ENCODE data around the gene RXRB. TPM values are rescaled to one million over a fixed set of nuclear protein-coding genes. Genes with fewer than 3 reads are reported as not detected.

Gene RXRB
- polyA plus RNA-seq, 2 of the 4 experiments (the other 2 are of a cell fraction): 15.6 to 20.3 TPM

DNA sequence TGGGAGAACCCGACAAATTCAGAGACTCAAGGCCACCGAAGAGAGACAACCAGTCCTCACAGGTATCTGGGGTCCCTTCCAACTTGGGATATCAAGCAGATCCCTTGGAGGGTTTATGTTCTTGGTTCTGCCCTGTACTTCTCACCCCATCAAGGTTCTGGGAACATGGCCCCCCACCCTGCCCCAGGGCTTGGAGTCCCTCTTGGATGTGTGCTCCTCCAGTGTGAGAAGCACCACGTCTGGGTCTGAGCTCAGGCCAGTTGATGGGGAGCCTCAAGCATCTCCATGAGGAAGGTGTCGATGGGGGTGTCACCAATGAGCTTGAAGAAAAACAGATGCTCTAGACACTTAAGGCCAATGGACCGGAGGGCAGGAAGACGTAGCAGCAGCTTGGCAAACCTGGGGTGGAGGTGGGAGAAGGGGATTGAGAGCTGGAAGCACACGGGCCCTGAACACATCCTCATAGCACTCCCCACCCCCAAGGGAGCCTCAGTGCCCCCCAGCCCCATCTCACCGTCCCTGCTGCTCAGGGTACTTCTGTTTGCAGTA, 6.0 kb downstream of the RXRB start:
- no peak for ATAC-seq
- Histone ChIP-seq H3K4me2 (no peak overlapping the region), H3K4me3 (no peak overlapping the region), H3K9me3 (no peaks in the 10 kb centered on the region), H3K27ac (no peak overlapping the region), H3K4me1 (peaks cover 11% of the 10 kb centered on the region; the same call in 2 of the 3 replicates)
- ChIA-PET CTCF (interaction anchor here (1.2 to 1.3 kb wide), 2 partner anchors 12 to 33 kb away, joined by 3 read pairs; no protein-coding TSS in a partner anchor), POLR2A (no interaction called here)
- DNase-seq (ENCODE audit: low read depth in 1 of 2, low spot score in 1 of 2): no peak
- WGBS (ENCODE audit: missing lambda C conversion rate): 92% methylated on average over 8 of the region's 8 CpGs
- FAIRE-seq: no peak
- TF ChIP-seq ESRRA (IDR thresholded peaks at IDR 0.05; ENCODE audit: borderline replicate concordance, low read length) (no peak), POLR2AphosphoS2 (conservative IDR thresholded peaks at IDR 0.05; ENCODE audit: low read length) (no peak), EHF (CRISPR knock-in tag; IDR thresholded peaks at IDR 0.05) (no peak), RCOR1 (IDR thresholded peaks at IDR 0.05; ENCODE audit: low read depth, low read length) (no peak), ZFP36 (IDR thresholded peaks at IDR 0.05; ENCODE audit: borderline replicate concordance, partially characterized antibody) (no peak), HOXB5 (CRISPR knock-in tag; IDR thresholded peaks at IDR 0.05) (no peak), CBX2 (IDR thresholded peaks at IDR 0.05; ENCODE audit: borderline replicate concordance, low read depth) (no peak), FOXS1 (CRISPR knock-in tag; IDR thresholded peaks at IDR 0.05) (no peak), FOSB (CRISPR knock-in tag; IDR thresholded peaks at IDR 0.05) (no peak), MAFK (IDR thresholded peaks at IDR 0.05; ENCODE audit: partially characterized antibody) (no peak), SMC3 (IDR thresholded peaks at IDR 0.05) (no peak), MYC (IDR thresholded peaks at IDR 0.05; ENCODE audit: borderline replicate concordance, low read length) (no peak), GATA3 (IDR thresholded peaks at IDR 0.05; ENCODE audit: borderline replicate concordance) (no peak), ZNF302 (CRISPR knock-in tag; IDR thresholded peaks at IDR 0.05) (no peak), RAD21 (conservative IDR thresholded peaks at IDR 0.05 in 1 of 2, IDR thresholded peaks at IDR 0.05 in 1 of 2) (no peak), MAX (IDR thresholded peaks at IDR 0.05) (no peak), USF2 (IDR thresholded peaks at IDR 0.05) (no peak), NR3C1 (IDR thresholded peaks at IDR 0.05) (no peak)
- TF ChIP-seq, protein P1, sequence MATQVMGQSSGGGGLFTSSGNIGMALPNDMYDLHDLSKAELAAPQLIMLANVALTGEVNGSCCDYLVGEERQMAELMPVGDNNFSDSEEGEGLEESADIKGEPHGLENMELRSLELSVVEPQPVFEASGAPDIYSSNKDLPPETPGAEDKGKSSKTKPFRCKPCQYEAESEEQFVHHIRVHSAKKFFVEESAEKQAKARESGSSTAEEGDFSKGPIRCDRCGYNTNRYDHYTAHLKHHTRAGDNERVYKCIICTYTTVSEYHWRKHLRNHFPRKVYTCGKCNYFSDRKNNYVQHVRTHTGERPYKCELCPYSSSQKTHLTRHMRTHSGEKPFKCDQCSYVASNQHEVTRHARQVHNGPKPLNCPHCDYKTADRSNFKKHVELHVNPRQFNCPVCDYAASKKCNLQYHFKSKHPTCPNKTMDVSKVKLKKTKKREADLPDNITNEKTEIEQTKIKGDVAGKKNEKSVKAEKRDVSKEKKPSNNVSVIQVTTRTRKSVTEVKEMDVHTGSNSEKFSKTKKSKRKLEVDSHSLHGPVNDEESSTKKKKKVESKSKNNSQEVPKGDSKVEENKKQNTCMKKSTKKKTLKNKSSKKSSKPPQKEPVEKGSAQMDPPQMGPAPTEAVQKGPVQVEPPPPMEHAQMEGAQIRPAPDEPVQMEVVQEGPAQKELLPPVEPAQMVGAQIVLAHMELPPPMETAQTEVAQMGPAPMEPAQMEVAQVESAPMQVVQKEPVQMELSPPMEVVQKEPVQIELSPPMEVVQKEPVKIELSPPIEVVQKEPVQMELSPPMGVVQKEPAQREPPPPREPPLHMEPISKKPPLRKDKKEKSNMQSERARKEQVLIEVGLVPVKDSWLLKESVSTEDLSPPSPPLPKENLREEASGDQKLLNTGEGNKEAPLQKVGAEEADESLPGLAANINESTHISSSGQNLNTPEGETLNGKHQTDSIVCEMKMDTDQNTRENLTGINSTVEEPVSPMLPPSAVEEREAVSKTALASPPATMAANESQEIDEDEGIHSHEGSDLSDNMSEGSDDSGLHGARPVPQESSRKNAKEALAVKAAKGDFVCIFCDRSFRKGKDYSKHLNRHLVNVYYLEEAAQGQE (IDR thresholded peaks at IDR 0.05): no peak

- no peak overlapping the region for H3K27ac ChIP-seq
- DNase-seq (ENCODE audit: low read depth in 1 of 2, low spot score in 1 of 2): no peak
- H3K4me2 ChIP-seq: no peak overlapping the region
- peaks cover 4% of the 10 kb centered on the region; the same call in 1 of the 3 replicates for H3K4me1 ChIP-seq
- ChIA-PET POLR2A (interaction anchor here (0.5 kb wide), 1 partner anchor 69 kb away, joined by 4 read pairs; no protein-coding TSS in a partner anchor), CTCF (interaction anchor here (0.9 kb wide), 1 partner anchor 10 kb away, joined by 3 read pairs; no protein-coding TSS in a partner anchor)
- no peak for ATAC-seq
- H3K4me3 ChIP-seq: no peak overlapping the region
- TF ChIP-seq RFX5 (IDR thresholded peaks at IDR 0.05) (no peak), EHMT2 (IDR thresholded peaks at IDR 0.05; ENCODE audit: low read depth) (no peak), BCL3 (IDR thresholded peaks at IDR 0.05) (no peak), ZFP36 (IDR thresholded peaks at IDR 0.05; ENCODE audit: borderline replicate concordance, partially characterized antibody) (no peak), SMC3 (IDR thresholded peaks at IDR 0.05) (no peak), ZSCAN20 (CRISPR knock-in tag; IDR thresholded peaks at IDR 0.05) (no peak), ESRRA (IDR thresholded peaks at IDR 0.05; ENCODE audit: borderline replicate concordance, low read length) (no peak), KDM1A (IDR thresholded peaks at IDR 0.05; ENCODE audit: low read depth) (no peak), POLR2A (IDR thresholded peaks at IDR 0.05; ENCODE audit: low read length) (no peak), HDAC2 (IDR thresholded peaks at IDR 0.05) (no peak), KDM5A (IDR thresholded peaks at IDR 0.05) (no peak), JUNB (IDR thresholded peaks at IDR 0.05) (no peak), HOXA7 (CRISPR knock-in tag; IDR thresholded peaks at IDR 0.05) (no peak), PHF8 (IDR thresholded peaks at IDR 0.05; ENCODE audit: borderline replicate concordance, low read depth) (no peak), FOSB (CRISPR knock-in tag; IDR thresholded peaks at IDR 0.05) (no peak)
- TF ChIP-seq, protein P1 (IDR thresholded peaks at IDR 0.05): no peak
- 100% methylated on average over 5 of the region's 6 CpGs for WGBS (ENCODE audit: missing lambda C conversion rate)
- no peak for FAIRE-seq
- H3K9me3 ChIP-seq: no peaks in the 10 kb centered on the region
These were observed 6.8 kb downstream of the RXRB start for GRCh38 chr6:33193619-33194018.

All from A549 (cell line).